Measurements from ENCODE around the gene ATR. TPM values are rescaled to one million over a fixed set of nuclear protein-coding genes. Genes with fewer than 3 reads are reported as not detected.

Gene ATR
- total and polyA plus RNA-seq, 9 of the 15 experiments (the other 6 are each of a cell fraction or from before 2014, with no cell fraction given), result 18.0 to 37.8 (median 23.2) TPM

DNA sequence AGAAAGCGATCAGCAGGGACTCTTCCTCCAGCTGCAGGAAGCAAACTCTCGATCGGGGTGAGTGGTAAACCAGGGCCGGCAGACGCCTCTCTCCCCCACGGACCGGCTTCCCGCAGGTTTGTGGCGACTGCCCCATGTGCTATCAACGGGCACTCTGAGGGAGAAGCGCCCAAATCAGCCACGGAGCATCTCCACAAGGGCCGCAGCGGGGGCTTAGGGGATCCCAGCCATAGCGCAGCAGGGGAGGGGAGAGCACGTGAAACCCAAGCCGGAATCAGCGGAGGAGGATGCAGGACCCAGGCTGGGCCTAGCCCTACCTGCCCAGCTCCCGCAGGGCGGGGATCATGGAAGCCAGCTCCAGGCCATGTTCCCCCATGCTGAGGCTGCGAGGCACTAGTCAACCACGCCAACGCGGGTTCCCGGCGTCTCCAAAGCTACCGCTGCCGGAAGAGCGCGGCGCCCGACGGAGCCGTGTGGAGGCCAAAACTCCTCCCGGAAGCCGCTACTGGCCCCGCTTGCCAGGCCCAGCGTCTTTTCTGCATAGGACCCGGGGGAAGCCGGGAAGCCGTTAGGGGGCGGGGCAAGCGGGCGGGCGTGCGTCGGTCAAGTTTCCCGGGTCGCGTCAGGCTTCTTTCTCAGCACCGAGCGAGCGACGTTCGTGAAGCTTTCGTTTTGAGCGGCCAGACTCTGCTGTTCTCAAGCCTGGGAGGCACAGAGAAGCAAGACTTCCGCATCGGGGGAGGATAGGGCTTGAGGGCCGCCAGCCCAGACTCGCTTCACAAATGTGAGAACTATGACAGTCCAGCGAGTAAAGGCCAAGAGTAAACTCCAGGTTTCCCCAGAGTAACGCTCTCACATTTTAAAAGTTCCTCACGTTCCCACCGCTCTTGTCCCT lies at the start of gene ATR (continued):
- TF ChIP-seq, protein P1, sequence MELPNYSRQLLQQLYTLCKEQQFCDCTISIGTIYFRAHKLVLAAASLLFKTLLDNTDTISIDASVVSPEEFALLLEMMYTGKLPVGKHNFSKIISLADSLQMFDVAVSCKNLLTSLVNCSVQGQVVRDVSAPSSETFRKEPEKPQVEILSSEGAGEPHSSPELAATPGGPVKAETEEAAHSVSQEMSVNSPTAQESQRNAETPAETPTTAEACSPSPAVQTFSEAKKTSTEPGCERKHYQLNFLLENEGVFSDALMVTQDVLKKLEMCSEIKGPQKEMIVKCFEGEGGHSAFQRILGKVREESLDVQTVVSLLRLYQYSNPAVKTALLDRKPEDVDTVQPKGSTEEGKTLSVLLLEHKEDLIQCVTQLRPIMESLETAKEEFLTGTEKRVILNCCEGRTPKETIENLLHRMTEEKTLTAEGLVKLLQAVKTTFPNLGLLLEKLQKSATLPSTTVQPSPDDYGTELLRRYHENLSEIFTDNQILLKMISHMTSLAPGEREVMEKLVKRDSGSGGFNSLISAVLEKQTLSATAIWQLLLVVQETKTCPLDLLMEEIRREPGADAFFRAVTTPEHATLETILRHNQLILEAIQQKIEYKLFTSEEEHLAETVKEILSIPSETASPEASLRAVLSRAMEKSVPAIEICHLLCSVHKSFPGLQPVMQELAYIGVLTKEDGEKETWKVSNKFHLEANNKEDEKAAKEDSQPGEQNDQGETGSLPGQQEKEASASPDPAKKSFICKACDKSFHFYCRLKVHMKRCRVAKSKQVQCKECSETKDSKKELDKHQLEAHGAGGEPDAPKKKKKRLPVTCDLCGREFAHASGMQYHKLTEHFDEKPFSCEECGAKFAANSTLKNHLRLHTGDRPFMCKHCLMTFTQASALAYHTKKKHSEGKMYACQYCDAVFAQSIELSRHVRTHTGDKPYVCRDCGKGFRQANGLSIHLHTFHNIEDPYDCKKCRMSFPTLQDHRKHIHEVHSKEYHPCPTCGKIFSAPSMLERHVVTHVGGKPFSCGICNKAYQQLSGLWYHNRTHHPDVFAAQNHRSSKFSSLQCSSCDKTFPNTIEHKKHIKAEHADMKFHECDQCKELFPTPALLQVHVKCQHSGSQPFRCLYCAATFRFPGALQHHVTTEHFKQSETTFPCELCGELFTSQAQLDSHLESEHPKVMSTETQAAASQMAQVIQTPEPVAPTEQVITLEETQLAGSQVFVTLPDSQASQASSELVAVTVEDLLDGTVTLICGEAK (IDR thresholded peaks at IDR 0.05), result peak; percentile 86
- TF ChIP-seq, protein P1 (CRISPR knock-in tag; IDR thresholded peaks at IDR 0.05), result no peak
- TF ChIP-seq RBM14 (IDR thresholded peaks at IDR 0.05; ENCODE audit: borderline replicate concordance, insufficient read depth, low read depth, low read length) (no peak), ZNF239 (CRISPR knock-in tag; IDR thresholded peaks at IDR 0.05) (no peak), GABPB1 (CRISPR knock-in tag; IDR thresholded peaks at IDR 0.05) (peak; percentile 94), DNMT1 (IDR thresholded peaks at IDR 0.05) (no peak), NUFIP1 (IDR thresholded peaks at IDR 0.05; ENCODE audit: partially characterized antibody) (no peak), PHF8 (IDR thresholded peaks at IDR 0.05; ENCODE audit: borderline replicate concordance, low read length) (peak; percentile 97; the same call in 1 of the 2 replicates), THRAP3 (IDR thresholded peaks at IDR 0.05; ENCODE audit: borderline replicate concordance) (no peak), FIP1L1 (IDR thresholded peaks at IDR 0.05; ENCODE audit: low read depth, low read length, poor library complexity, severe bottlenecking) (peak; percentile 46), MYNN (IDR thresholded peaks at IDR 0.05) (peak; percentile 72; the same call in 1 of the 2 replicates), MYNN (CRISPR knock-in tag; IDR thresholded peaks at IDR 0.05) (no peak), STAG1 (CRISPR knock-in tag; IDR thresholded peaks at IDR 0.05; ENCODE audit: borderline replicate concordance) (no peak)
- TF ChIP-seq, protein P2, sequence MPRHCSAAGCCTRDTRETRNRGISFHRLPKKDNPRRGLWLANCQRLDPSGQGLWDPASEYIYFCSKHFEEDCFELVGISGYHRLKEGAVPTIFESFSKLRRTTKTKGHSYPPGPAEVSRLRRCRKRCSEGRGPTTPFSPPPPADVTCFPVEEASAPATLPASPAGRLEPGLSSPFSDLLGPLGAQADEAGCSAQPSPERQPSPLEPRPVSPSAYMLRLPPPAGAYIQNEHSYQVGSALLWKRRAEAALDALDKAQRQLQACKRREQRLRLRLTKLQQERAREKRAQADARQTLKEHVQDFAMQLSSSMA (CRISPR knock-in tag; IDR thresholded peaks at IDR 0.05), result no peak
- TF ChIP-seq, protein P3, sequence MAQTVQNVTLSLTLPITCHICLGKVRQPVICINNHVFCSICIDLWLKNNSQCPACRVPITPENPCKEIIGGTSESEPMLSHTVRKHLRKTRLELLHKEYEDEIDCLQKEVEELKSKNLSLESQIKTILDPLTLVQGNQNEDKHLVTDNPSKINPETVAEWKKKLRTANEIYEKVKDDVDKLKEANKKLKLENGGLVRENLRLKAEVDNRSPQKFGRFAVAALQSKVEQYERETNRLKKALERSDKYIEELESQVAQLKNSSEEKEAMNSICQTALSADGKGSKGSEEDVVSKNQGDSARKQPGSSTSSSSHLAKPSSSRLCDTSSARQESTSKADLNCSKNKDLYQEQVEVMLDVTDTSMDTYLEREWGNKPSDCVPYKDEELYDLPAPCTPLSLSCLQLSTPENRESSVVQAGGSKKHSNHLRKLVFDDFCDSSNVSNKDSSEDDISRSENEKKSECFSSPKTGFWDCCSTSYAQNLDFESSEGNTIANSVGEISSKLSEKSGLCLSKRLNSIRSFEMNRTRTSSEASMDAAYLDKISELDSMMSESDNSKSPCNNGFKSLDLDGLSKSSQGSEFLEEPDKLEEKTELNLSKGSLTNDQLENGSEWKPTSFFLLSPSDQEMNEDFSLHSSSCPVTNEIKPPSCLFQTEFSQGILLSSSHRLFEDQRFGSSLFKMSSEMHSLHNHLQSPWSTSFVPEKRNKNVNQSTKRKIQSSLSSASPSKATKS (CRISPR knock-in tag; IDR thresholded peaks at IDR 0.05), result no peak
